NCI-H446 treated with DMSO at 0.1 percent for 48 hours (cell line): ENCODE results near the gene STUM.

Source experiments
- DNase-seq: peaks from one replicate; lab custom pipeline; 2025; lab: John Stamatoyannopoulos, UW

Gene STUM

DNA sequence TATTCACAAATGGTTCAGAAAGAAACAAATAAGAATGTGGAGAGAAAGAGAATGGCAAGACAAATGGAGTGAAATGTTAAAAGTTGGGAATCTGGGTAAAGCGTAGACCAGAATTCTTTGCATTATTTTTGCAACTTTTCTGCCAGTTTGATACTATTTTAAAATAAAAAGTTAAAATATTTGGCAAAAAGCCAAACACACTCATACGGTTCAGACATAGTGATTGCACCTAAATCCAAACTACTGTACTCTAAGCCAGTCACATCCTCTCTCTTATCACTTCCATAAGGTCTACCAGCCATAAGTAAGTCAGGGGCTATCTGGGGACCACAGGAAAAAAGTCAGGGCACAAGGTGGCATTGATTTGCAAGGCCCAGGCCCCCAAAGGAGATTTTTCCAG is 14.4 kb downstream of the STUM start:
- DNase-seq = no peak

- no peak for DNase-seq
Measured at GRCh38 chr1:226563666-226564065, 15.1 kb downstream of the STUM start.

DNA sequence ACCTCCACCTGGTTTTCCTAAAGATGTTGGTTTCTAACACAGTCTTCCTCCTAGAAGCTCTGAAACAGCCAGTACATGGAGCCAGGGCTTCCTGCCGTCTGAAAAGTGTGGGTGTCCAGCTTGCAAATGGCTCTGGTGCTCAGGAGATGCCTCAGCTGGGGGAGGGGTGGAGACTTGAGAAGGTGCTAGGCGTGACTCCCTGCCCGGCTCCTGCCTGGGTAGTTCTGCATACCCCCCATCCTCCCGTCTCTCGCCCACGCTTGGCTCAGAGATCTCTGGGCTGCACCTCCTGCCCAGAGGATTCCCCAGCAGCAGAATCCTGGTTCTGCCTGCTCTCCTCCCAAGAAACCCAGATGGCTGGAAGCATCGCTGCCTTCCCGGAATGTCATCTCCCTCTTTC is 16.9 kb downstream of the STUM start:
- no peak for DNase-seq

DNA sequence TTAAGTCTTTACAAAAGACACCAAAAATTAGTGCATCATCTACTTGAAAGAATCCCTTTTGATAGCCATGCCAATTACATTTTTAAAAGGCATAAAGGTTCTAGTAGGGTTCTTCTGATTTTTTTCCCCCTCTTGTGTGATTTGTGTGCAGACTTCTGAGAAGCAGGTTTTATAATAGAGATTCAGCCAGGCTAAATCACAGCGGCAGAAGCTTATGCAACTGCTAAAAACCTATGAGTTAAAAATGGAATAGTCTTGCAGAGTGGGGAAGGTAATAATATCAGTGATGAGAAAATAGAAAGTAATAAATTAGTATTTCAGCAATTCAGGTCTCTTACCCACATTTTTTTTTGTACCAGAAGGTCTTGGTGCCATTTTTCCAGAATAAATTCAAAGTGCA is 17.7 kb downstream of the STUM start:
- DNase-seq = no peak

- no peak for DNase-seq
Measured at GRCh38 chr1:226566760-226567159, 18.2 kb downstream of the STUM start.

- no peak for DNase-seq
Measured at GRCh38 chr1:226568077-226568831, 19.7 kb downstream of the STUM start.

DNA sequence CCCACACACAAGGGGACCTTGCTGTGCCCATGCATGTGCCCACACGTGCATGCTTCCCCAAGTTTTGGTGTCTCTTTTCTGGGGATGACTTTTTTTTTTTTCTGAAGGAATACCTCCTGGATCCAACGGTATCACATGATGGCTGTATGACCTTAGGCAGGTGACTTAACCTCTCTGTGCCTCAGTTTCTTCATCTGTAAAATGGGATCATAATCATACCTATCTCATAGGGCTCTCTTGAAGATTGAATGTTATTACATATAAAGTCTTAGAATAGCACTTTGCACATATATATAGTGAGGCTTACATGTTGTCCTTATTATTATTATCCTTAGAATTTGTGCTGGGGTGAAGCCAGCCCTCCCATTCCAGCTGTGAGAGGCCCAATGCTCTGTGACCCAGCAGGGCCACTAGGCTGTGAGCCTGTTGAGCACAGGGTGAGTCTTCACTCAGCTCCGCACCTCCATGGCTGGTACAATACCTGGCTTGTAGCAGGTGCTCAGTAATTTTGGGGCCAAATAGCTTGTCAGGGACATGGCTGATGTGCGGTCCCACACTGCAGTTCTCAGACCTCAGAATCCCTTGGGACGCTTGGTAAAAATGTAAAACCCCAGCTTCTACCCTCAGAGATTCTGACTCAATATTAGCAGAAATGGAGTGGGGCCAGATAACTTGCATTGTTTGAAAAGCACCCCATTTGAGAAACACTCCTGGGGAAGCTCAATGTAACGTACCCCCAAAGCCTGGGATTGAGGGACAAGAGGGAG is 20.6 kb downstream of the STUM start:
- DNase-seq = no peak

DNA sequence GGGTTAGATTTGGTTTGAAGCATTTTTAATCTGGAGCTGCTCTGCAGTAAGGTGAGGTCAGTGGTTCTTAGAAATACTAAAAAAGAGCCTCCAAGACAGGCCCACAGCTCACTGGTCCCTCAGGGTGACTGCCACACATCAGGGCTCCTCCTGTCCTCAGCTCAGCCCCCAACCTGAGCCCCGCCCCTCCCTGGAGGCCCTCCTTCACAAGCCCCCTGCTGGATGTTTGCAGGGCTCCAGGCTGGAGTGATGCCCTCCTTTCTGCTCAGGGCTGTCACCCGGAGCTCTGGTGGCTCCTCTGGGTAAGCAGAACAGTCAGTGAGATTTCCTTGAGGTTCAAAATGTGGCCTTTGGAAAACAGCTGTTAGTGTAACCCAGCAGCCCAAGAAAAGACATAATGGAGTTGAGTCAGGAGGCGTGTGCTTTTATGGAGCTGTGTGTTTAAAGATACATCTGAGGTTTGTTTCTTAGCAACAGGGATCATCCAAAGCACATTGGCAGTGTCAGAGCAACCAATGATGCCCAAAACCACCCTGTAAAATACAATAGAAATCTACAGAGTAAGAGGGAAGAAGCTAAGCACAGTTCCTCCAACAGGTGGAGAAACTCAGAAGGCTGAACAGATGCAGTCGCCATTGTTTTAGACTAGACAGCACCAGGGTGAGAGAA is 21.4 kb downstream of the STUM start:
- DNase-seq = no peak

DNA sequence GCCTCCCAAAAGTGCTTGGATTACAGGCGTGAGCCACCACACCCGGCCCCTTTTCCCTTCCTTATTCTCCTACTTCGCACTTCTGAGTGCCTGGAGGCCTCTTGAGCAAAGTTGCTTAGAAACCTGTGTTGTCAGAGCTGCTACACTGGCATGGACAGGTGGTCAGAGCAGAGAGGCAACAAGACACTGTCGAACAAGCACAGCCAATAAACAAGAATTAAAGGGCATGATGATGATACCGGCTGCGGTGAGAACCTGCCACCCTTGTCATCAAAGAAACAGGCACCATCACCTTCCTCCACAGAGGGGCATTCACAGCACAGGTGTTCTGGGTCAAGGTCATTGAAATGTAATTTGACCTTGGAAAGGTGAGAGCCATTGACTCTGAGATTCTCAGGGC is 23.3 kb downstream of the STUM start:
- no peak for DNase-seq

- no peak for DNase-seq
Measured at GRCh38 chr1:226572325-226572726, 23.8 kb downstream of the STUM start.

- DNase-seq = no peak
Measured at GRCh38 chr1:226574044-226574443, 25.5 kb downstream of the STUM start.

DNA sequence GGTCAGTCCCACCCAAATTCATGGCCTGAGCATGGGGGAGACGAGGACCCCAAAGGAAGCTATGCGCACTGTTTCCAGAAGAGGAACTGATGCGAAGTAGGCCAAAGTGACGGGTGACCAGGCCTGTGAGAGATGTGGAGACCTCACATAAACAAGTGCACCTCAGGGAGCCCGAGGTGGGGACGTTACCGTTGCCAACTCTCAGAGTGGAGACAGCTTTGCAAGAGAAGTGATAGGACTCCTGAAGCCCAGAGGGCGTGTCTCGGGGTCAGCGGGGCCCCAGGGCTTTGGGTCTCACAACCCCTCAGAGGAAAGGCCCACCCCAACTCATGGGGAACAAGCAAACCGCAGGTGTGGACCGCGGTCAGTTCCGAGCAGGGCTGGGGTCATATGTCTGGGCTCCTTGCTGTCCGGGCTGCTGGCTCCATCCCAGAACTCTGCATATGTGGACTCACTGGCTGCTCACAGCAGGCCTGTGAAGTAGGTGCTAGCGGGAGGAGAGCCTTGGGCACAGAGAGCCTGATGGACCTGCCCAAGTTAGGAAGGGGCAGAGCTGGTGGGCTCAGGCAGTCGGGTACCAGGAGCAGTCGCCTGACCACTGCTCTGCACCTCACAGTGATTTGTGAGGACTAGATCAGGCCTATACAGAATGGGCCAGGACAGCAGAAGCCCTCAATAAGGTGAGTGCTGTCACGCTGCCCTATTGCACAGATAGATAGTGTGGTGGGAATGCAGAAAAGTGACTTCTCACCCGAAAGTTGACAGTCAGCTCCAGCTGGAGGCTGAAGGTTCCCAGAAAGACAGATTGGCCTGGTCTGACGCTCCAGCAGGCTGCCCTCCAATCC is 26.2 kb downstream of the STUM start:
- DNase-seq = no peak

GRCh38 chr1:226575436-226575720 is 26.8 kb downstream of the STUM start:
- no peak for DNase-seq

GRCh38 chr1:226575739-226576378 is 27.3 kb downstream of the STUM start:
- DNase-seq = no peak

- no peak for DNase-seq
Measured at GRCh38 chr1:226576601-226577000, 28.0 kb downstream of the STUM start.

DNA sequence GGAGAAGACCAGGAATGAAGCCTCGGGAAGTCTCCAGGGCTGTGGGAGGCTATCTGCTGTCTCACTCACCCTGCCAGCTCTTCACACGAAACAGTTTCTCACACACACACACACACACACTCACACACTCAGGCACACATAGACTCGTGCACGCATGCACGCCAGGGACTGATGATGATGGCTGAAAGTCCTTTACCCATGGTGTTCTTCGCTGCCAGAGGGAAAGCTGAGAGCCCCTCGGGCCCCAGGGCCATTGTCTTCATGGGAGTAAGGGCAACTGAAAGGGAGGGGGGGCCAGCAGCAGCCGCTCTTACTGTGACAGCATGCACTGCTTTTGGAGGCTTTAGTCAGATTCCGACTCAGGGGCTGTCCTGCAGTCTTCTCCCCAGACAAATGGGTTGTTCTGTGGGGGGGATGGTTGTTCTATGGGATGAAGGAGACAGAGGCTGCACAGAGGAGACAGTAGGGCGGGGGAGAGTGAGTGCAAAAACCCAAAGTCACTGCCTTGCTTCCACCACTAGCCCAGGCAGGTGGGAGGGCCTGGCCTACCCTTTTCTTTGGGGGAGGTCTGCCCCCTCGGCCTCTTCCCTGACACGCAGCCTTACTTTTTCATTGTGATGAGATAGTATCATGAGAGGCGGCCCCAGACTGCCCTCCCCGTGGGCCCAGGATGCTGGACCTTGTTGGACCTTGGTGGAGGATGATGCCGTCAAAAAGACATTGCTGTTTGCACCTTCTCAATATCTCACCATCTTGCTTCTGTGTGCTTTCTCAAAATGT is 29.0 kb downstream of the STUM start:
- no peak for DNase-seq

- DNase-seq = no peak
Measured at GRCh38 chr1:226578946-226579578, 30.5 kb downstream of the STUM start.

GRCh38 chr1:226579781-226580323 is 31.3 kb downstream of the STUM start:
- no peak for DNase-seq

- DNase-seq = no peak
Measured at GRCh38 chr1:226580625-226581270, 32.2 kb downstream of the STUM start.
